HFF-Myc (cell line): ENCODE results near the gene RPUSD1.

ENCODE experiments used
- DNase-seq: peaks from one replicate; pipeline ENCODE4 v3.0.0-alpha.2; 2011; ENCODE audit warnings: low read depth; ENCODE audit errors: extremely low read depth
- H3K4me3 ChIP-seq: replicated peaks from 2 replicates; pipeline ENCODE4 v1.5.1; 2011; ENCODE audit warnings: low read depth, mild to moderate bottlenecking, control low read depth, low read length
- TF ChIP-seq, protein P1 (sequence below): IDR thresholded peaks from 2 replicates; pipeline ENCODE4 v1.5.1; 2012; ENCODE audit warnings: mild to moderate bottlenecking, low read depth, low read length, control low read depth; ENCODE audit errors: missing control alignments

RPUSD1 gene

DNA sequence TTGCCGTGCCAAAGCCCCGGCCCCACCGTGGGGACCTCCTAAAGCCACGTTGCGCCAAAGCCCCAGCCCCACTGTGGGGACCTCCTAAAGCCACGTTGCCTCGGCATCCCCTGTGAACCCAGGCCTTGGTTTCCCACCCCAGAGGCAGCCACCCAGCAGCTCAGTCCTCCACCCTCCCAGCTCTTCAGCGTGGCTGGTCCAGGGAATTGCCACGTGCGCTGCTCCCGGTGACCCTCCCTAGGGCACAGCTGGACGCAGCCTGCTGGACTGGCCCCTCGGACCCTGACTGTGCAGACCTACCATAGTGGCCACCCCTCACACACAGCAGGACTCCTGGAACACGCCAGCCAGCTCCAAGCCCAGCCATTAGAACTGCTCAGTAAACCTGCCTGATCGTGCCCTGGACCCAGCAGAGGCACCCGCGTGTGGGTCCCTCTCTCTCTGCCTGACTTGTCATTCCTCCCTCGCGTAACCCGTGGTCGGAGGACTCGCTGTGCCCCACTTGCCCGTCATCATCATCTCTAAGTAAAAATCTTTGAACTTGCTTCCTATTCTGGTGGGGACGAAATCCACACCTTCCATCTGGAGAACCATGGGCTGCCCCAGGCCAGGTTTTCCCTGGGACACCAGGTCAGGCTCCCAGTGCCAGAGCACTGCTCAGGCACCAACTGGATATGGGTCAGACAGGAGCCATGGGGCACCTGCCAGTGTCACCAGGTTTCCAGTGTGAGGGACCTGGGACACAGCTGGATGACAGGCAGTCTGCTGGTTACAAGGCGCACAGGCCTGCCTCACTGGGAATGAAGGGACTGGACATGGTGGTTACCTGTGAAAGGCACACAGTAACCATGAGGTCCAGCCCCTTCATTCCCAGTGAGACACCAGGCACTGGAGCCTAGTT, 53.0 kb downstream of the RPUSD1 start:
- TF ChIP-seq, protein P1, sequence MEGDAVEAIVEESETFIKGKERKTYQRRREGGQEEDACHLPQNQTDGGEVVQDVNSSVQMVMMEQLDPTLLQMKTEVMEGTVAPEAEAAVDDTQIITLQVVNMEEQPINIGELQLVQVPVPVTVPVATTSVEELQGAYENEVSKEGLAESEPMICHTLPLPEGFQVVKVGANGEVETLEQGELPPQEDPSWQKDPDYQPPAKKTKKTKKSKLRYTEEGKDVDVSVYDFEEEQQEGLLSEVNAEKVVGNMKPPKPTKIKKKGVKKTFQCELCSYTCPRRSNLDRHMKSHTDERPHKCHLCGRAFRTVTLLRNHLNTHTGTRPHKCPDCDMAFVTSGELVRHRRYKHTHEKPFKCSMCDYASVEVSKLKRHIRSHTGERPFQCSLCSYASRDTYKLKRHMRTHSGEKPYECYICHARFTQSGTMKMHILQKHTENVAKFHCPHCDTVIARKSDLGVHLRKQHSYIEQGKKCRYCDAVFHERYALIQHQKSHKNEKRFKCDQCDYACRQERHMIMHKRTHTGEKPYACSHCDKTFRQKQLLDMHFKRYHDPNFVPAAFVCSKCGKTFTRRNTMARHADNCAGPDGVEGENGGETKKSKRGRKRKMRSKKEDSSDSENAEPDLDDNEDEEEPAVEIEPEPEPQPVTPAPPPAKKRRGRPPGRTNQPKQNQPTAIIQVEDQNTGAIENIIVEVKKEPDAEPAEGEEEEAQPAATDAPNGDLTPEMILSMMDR: no peak
- no peak overlapping the region for H3K4me3 ChIP-seq
- no peak for DNase-seq
